ENCODE data around the gene NACA2.
"Not testable (repeated sequence)": the region's sequence is repeated elsewhere in the genome, so short reads cannot be mapped to it uniquely, and the experiment has no call there.

Gene NACA2

DNA sequence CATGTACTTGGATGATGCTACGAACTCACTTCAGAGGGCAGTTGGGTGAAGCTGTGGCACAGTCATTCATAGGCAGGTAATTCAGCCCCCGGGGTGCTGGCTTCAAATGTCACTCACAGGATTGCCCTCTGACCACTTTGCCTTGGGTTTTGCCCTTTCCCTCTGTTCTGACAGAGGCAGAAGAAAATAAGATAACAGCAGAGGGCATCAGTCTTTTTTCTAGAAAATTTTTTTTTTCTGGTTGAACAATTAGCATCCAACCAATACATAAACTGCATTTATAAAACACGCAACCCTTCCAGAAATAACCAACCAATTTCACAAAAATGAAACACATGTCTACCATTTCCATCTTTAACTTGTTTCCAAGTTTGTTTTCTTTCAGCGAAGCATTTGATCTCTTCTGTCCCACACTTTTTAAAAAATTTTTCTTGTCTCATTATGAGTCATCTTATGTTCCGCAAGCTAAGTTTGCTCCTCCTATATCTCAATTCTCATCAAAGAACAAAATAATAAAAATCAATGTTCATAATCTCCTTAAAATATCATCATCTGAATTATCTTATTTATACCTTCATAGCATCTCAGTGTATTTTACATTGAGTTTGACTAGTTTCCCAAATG is 15.6 kb downstream of the NACA2 start:
- DNase-seq, result no peak

DNA sequence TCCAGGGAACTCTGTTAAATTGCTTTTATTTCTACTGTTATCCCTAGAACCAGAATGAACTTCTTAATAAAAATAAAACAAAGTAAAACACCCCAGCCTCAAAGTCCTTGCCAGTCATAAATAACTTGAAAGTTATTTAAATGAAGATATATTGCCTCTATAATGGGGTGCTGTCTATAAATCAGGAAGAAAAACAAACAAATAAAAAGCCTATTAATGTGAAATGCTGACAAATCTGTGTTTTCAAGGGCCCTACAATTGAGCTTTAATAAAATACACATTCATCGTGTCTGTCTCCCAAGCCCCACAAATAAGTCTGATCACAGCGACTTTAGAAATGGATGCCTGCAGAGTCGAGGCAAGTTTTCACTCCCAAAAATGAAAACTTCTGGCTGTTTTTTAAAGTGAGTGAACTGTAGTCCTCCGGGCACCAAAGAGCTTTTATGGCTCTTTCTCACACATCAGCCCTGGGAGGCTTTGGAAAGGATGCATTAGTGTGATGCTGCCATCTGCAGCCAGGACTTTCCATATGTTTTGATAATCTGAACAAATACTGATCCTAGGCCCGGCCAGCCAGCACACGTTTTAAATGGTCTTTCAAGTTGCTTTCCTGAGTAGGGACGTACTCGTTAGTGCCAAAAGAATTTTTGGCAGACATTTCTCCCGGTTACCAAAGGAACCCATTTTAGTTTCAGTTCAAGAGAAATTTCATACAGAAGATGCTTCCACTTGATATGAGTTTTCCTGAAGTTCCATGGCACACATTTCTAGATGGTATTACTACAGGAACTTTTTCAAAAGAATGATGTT is 16.3 kb downstream of the NACA2 start:
- DNase-seq, result no peak

DNA sequence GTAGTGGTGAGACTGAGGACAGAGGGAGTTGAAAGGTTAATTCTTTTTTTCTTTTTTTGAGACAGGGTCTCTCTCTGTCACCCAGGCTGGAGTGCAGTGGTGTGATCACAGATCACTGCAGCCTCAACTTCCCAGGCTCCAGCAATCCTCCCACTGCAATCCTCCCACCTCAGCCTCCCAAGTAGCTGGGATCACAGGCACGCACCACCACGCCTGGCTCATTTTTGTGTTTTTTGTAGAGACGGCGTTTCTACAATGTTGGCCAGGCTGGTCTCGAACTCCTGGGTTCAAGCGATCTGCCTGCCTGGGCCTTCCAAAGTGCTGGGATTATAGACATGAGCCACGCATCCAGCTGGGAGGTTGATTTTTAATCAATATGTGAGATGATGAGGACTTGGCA is 18.5 kb downstream of the NACA2 start:
- not testable (repeated sequence) for DNase-seq

DNA sequence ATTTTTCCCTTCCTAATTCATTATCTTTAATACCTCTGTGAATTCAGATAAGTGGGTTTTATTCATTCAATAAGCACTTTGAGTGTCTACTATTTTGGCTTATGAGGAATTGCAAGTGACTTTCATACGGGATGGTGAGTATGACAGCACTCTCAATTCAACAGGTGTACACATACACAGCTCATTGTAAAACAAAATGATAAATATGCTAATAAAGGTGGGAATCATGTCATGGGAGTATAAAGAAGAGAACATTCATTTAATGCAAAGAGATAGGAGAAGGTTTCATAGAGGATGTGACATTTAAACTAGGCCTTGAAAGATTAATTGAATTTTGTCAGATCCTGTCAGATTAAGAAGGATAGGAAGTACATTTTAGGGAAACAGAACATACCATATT is 19.4 kb downstream of the NACA2 start:
- no peak for DNase-seq

DNA sequence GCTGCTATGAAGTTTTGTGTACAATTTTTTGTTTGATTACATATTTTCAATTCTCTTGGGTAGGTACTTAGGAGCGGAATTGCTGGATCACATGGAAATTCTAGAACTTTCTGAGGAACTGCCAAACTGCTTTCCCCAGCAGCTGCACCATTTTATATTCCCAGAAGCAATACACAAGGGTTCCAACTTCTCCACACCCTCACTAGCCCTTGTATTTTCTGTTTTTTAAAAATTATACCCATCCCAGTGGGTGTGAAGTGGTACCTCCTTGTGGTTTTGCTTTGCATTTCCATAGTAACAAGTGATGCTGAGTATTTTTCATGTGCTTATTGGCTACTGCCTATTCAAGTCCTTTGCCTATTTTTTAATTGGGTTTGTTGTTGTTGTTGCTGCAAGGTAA is 20.9 kb downstream of the NACA2 start:
- DNase-seq, result no peak

DNA sequence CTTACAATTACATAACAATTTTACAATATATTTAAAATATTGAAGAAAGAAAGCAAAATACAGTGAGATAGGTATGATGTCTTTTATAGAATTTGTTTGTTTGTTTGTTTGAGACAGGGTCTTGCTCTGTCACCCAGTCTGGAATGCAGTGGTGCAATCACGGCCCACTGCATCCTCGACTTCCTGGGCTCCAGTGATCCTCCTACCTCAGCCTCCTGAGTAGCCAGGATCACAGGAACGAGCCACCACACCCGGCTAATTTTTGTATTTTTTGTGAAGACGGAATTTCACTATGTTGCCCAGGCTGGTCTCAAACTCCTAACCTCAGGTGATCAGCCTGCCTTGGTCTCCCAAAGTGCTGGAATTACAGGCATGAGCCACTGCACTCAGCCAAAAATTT is 21.5 kb downstream of the NACA2 start:
- DNase-seq, result not testable (repeated sequence)

DNA sequence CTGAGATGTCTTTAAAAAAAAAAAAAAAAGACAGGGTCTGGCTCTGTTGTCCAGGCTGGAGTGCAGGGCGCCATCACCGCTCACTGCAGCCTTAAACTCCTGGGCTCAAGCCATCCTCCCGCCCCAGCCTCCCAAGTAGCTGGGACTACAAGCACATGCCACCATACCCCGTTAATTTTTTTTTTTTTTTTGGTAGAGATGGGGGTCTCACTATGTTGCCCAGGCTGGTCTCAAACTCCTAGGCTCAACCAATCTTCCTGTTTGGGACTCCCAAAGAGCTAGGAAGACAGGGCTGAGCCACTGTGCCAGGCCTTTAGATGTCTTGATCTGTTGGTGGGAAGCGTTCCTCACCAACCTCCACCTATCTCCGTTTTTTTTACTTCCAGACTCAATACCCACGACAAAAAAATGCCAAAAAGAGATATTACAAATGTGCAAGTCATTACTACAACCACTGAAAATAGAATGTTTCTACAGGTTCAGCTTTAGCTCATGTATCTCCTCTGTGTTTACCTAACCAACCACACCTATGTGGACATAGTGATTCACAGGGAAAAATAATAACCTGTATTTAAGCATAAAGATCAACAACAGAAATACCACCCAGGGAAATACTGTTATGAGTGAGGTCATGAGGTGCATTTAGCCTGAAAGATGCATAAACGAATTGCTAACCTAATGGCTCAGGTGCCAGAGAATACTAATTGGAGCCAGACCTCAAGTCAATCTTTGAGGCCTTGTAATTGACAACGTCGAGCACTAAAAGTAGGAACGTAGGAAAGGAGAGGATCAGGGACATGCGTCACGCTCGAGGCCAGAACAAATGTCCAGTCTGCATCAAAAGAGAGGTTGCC is 22.6 kb downstream of the NACA2 start:
- no peak for DNase-seq

DNA sequence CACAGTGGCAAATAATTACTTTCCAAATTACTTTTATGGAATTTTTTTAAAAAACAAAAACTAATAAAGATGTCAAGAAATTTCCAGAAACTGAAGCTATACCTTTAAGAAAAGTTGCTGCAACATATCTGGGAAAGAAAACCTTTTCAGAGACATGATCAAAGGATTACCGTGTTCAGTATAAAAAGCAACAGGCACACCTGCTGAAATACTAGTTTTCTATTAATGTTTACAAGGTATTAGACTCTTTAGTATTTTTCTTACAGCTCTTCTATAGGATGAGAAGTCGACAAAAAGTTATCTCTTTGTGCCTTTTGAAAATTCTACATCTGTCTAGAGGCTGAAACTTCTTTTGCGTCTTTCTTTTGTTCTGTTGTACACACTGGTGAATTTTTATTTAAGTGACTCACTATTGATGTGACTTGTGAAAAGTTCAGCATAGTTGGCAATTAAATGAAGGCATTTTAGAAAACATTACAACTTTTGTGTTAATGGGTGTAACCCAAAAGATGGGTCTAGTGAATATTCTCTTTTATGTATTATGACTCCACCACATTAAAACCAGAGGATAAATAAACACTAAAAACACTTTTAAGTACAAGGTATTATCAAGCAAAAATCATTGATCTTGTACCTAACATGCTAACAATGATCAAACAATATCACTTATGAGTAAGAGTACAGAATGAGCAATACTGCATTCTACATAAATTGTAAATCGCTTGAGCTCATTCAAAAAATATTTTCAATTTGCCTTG is 23.8 kb downstream of the NACA2 start:
- DNase-seq, result no peak

DNA sequence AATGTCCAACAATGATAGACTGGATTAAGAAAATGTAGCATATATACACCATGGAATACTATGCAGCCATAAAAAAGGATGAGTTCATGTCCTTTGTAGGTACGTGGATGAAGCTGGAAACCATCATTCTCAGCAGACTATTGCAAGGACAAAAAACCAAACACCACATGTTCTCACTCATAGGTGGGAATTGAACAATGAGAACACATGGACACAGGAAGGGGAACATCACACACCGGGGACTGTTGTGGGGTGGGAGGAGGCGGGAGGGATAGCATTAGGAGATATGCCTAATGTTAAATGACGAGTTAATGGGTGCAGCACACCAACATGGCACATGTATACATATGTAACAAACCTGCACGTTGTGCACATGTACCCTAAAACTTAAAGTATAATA is 24.6 kb downstream of the NACA2 start:
- DNase-seq, result not testable (repeated sequence)

DNA sequence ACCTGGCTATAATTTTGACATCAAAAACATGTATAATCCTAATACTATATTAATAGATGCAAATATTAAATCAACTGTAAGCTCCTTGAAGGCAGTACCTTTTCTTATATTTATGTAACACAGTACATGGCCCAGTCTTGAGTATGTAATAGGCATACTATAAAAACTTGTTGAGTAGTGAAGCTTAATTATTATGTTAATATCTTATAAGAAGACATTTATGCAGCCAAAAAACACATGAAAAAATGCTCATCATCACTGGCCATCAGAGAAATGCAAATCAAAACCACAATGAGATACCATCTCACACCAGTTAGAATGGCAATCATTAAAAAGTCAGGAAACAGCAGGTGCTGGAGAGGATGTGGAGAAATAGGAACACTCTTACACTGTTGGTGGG is 25.2 kb downstream of the NACA2 start:
- not testable (repeated sequence) for DNase-seq

DNA sequence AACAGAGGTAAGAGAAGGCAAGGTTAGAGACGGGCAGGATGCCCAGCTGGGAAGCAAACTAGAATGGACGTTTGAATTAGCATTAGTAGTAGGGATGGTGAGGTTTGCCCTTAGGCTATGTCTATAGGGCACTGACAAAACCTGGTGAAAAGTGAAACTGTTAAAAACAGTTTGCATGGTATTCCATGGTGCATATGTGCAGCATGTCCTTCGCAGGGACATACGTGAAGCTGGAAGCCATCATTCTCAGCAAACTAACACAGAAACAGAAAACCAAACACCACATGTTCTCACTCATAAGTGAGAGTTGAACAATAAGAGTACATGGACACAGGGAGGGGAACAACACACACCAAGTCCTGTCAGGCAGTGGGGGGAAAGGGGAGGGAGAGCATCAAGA is 25.8 kb downstream of the NACA2 start:
- DNase-seq, result no peak

DNA sequence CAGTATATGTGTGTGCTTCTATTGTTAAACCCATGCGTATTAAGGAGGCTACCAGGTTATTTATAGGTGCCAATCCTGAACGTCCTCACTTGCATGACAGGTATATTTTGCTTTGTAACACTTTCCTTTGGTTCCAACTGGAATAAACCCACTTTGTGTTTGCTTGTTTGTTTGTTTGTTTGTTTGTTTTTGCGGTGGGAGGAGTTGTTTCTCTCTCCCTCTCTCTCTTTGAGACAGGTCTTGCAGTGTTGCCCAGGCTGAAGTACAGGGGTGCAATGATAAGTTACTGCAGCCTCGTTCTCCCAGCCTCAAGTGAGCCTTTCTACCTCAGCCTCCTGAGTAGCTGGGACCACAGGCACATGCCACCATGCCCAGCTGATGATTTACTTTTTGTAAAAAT is 28.7 kb downstream of the NACA2 start:
- no peak for DNase-seq

DNA sequence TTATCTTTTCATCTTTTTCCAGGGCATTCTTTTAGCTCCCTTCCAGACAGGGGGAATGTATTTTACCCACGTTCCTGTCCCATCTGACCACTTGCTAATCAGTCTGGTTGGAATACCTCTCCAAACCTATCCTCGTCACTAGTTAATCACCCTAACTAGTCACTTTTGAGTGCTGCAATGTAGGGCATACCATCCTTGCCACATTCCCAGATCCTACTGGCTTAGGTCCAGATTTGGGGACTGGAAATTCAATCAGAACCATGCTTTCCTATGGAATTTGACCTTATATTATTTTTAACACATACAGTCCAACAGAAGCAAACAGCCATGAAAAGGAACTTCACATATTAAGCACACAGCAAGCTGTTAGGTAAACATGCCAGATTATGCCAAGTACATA is 29.7 kb downstream of the NACA2 start:
- no peak for DNase-seq

DNA sequence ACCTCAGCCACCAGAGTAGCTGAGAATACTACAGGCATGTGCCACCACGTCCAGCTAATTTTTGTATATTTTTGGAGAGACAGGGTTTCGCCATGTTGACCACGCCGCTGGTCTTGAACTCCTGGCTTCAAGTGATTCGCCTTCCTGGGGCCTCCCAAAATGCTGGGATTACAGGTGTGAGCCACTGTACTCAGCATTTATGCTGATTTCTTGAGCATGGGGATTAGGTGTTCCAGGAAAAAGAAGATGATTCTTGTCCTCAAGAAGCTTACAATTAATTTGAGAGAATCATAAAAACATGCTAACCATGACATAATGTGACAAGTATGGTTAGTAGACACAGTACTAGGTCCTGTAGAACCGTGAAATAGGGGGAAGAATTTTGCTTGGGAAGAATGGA is 30.9 kb downstream of the NACA2 start:
- no peak for DNase-seq

DNA sequence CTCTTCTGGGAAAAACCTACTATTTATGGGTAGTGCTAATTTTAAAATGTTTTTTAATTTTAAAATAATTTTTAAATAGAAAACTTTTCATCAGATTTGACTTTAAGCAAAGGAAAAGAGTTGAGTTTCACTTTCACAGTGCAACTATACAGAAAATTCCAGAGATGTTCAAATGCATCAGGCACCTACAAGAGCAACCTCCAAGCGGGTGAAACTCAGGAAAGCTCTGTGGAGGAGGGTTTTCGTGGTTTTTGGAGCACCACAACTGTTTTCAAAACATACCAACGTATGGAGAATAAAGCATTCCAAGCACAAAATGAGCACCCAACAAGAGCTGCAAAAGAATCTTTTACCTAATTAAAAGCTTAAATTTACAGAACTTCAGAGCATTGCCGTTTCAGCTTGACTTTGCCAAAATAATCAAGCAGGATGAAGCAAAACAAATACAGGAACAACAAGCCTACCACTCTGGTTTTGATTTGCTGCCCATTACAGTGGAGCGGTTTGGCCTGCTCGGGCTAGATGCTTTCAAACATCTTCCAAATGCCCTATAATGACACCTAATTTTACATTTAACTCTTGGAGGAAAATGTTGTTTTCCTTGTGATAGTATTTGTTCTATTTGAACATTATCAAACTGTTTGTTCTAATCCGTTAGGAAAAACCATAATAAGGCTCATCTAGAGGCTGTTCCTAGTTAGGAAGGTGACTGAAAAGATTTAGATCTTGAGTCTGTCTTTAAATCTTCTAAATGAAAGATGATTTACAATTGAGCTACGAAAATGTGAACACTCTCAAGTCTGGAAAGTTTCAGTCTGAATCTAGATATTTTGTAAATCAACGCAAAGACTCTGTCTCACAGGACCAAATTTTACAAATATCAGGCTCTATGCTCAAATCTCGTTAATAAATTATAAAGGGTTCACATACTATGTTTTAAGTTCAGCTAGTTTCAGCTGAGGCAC is 34.5 kb downstream of the NACA2 start:
- no peak for DNase-seq

DNA sequence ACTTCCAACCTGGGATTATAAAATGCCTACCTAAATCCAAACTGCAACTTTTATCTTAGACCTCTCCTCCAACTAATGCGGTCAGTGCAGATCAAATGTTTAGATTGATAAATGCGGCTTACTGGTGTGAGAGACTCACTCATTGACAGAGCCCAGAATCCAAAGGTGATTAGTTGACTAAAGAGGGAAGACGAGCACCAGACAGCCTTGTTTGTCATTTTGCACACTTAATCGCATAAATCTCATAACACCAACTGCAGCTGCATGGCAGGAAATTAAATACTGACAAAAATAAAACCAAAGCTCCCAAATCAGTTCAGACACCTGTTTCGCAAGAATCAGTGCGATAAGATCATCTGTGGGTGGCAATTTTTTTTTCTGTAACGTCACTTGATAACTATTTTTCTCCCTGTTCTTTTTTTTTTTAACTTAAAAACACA is 35.9 kb downstream of the NACA2 start:
- DNase-seq, result no peak

DNA sequence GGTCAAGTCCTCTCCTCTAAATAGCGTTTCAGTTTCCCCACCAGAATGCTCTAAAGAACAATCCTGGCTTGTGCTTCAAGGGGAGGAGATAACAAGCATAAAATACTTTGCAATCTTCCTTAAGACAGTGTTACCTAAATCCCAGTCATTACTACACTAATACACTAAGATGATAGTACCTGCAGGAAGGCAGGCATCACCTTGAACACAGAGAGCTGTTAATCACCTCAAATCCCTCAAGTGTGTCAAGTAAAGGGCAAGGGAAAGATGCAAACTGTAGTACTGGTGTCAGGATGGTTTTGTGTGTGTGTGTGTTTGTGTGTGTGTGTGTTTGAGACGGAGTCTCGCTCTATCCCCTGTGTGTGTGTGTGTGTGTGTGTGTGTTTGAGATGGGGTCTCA is 36.8 kb downstream of the NACA2 start:
- DNase-seq, result no peak

DNA sequence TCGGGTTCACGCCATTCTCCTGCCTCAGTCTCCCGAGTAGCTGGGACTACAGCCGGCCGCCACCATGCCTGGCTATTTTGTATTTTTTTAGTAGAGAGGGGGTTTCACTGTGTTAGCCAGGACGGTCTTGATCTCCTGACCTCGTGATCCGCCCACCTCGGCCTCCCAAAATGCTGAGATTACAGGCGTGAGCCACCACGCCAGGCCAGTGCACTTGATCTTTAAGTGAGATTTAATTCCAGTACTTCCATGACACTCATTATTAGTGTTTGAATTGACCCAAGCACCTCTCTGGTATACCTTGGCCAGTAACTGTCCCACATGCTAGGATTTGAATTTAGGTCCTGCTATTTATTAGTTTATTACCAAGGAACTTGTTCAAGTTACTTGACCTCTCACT is 38.5 kb downstream of the NACA2 start:
- DNase-seq, result not testable (repeated sequence)

DNA sequence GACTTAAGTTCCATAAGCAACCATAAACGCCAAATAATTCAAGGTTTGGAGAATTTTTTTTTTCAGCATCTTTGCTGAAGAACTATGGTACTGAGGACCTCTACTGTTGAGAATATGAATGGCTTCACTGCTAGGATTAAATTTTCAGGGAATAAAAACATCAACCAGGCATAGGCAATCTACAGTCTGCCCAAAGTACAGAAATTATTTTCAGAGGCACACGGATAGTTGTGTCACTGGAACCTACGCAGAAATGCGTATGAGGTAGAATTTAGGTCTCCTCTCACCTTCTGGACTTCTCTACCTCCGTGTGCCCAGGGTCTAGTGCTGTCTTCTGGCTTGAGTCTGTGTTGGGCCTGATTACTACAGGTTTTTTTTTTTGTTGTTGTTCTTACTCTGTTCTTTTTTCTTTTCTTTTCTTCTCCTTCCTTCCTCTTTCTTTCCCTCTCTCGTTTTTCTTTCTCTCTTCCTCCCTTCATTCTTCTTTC is 39.7 kb downstream of the NACA2 start:
- no peak for DNase-seq

DNA sequence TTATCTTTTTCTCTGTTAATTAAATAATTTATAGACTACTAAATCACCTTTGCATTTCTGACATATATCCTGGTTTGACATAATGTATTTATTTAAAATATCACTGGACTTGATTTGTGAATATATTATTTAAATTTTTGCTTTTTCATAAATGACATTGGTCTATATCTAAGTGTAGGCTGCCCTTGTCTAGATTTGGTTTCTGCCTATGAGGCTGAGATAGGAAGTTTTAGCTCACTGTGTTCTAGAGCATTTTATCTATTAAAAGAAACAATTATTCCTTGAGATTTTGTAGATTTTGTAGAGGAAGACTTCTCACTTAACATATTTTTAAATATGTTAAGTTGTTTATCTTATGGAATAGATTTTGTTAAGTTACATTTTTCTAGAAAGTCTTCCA is 43.9 kb downstream of the NACA2 start:
- no peak for DNase-seq

DNA sequence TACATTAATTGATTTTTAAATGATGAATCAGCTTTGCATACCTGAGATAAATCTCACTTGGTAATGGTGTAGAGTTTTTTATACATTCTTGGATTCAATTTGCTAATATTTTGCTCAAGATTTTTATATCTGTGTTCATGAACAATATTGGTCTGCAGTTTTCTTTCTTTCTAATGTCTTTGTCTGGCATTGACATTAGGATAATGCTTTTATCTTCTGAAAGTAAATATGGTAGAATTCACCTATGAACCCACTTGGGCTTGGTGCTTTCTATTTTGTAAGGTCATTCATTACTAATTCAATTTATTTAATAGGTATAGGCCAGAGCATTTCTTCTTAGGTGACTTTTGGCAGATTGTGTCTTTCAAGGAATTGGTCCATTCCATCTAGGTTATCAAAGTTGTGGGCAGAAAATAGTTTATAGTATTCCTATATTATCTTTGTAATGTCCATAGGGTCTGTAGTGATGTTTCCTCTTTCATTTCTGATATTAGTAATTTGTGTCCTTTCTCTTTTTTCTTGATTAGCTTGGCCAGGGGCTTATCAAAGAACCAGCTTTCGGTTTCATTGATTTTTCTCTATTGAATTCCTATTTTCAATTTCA is 45.6 kb downstream of the NACA2 start:
- DNase-seq, result no peak
